Right lobe of liver (tissue), 4 donors: ENCODE measurements around the gene USP28.

Experiments
- POLR2A ChIP-seq: fragments of 450-650 bp; IDR thresholded peaks from one replicate; pipeline ENCODE4 v1.6.1; 2017; ENCODE audit warnings: antibody characterized with exemption, mild to moderate bottlenecking
- TF ChIP-seq, protein P1 (sequence below), 4 donors: fragments of 200-600 bp in 3 of 4; fragments of 450-650 bp in 1 of 4; IDR thresholded peaks; one replicate each; pipeline versions ENCODE4 v1.5.1 to v1.8.0; 2016 to 2022; ENCODE audit warnings: antibody characterized with exemption in 4 of 4, mild to moderate bottlenecking in 2 of 4
- donor health status: DM: no; HTN: no; CAD: no.
- donor health status: DM: no; HTN: no; CAD: no.
- donor health status: DM: no; HTN: yes; CAD: no.

GRCh38 chr11:113806406-113806805, 69.0 kb downstream of the USP28 start:
- TF ChIP-seq, protein P1, sequence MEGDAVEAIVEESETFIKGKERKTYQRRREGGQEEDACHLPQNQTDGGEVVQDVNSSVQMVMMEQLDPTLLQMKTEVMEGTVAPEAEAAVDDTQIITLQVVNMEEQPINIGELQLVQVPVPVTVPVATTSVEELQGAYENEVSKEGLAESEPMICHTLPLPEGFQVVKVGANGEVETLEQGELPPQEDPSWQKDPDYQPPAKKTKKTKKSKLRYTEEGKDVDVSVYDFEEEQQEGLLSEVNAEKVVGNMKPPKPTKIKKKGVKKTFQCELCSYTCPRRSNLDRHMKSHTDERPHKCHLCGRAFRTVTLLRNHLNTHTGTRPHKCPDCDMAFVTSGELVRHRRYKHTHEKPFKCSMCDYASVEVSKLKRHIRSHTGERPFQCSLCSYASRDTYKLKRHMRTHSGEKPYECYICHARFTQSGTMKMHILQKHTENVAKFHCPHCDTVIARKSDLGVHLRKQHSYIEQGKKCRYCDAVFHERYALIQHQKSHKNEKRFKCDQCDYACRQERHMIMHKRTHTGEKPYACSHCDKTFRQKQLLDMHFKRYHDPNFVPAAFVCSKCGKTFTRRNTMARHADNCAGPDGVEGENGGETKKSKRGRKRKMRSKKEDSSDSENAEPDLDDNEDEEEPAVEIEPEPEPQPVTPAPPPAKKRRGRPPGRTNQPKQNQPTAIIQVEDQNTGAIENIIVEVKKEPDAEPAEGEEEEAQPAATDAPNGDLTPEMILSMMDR (IDR thresholded peaks at IDR 0.05): peak; percentile 30 to 64 (median 48)
- TF ChIP-seq POLR2A: no peak
